ENCODE data around the gene NOX3. TPM values are rescaled to one million over a fixed set of nuclear protein-coding genes. Genes with fewer than 3 reads are reported as not detected.
A peak's percentile ranks its signal among the peaks of the same experiment; 100 is the strongest.
"Not testable (repeated sequence)": the region's sequence is repeated elsewhere in the genome, so short reads cannot be mapped to it uniquely, and the experiment has no call there.

Gene NOX3
- total RNA-seq, 1 donor from 2014 or later = not detected

- H3K4me3 Mint-ChIP-seq (ENCODE audit: unreplicated experiment) = no peak overlapping the region
- peaks cover 34% of the 10 kb centered on the region for H3K9me3 Mint-ChIP-seq (ENCODE audit: unreplicated experiment)
- H3K27ac Mint-ChIP-seq (ENCODE audit: unreplicated experiment) = no peak overlapping the region
- H3K27me3 Mint-ChIP-seq (ENCODE audit: unreplicated experiment) = no peaks in the 10 kb centered on the region
- peaks cover 3% of the 10 kb centered on the region for H3K36me3 Mint-ChIP-seq (ENCODE audit: unreplicated experiment)
- DNase-seq (ENCODE audit: extremely low spot score, unreplicated experiment) = no peak
- TF ChIP-seq, protein P1, sequence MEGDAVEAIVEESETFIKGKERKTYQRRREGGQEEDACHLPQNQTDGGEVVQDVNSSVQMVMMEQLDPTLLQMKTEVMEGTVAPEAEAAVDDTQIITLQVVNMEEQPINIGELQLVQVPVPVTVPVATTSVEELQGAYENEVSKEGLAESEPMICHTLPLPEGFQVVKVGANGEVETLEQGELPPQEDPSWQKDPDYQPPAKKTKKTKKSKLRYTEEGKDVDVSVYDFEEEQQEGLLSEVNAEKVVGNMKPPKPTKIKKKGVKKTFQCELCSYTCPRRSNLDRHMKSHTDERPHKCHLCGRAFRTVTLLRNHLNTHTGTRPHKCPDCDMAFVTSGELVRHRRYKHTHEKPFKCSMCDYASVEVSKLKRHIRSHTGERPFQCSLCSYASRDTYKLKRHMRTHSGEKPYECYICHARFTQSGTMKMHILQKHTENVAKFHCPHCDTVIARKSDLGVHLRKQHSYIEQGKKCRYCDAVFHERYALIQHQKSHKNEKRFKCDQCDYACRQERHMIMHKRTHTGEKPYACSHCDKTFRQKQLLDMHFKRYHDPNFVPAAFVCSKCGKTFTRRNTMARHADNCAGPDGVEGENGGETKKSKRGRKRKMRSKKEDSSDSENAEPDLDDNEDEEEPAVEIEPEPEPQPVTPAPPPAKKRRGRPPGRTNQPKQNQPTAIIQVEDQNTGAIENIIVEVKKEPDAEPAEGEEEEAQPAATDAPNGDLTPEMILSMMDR (IDR thresholded peaks at IDR 0.05) = no peak
- H3K4me1 Mint-ChIP-seq (ENCODE audit: unreplicated experiment) = peaks cover 7% of the 10 kb centered on the region
Observed at GRCh38 chr6:155466539-155466938, 10.9 kb upstream of the NOX3 start.

DNA sequence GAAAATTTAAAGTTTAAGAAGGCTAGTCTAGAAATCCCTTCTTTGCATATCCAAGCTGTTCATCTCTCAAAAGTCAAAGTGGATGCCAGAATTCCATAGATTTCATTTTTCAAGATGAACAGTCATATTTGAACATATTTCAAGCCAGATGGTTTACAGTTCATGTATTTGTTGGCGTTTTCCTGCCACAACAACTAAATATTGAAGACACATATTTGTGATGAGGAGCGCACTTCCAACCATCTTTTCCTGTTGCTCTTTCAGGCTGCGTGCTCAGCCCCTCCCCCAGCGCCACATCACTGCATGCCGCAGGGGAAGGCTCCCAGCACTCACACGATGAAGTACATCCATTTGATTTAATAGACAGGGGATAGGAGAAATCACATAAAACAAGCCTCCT is 5.9 kb upstream of the NOX3 start:
- TF ChIP-seq, protein P1 (IDR thresholded peaks at IDR 0.05) = no peak
- Mint-ChIP-seq H3K36me3 (ENCODE audit: unreplicated experiment) (no peaks in the 10 kb centered on the region), H3K27me3 (ENCODE audit: unreplicated experiment) (peaks cover 7% of the 10 kb centered on the region)

DNA sequence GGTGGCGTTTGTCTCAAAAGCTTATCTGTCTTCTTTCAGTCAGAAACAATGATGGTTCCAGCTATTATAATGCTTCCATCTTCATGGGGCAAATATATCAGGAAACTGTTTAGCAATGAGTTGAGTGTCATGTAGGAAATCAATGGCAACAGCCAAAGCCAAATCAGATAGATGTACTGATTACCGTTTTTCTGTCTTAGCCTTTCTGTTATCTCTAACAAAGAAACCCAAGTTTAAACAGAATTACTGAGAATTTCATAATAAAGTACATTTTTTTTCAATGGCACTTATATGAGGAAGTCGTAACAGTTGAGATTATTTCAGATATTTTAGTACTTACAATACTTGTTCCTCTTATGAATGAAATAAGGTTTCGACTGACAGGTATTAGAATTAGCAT is 1.2 kb downstream of the NOX3 start:
- no peaks in the 10 kb centered on the region for H3K9me3 Mint-ChIP-seq (ENCODE audit: unreplicated experiment)

More for the DNA sequence above, 5.9 kb upstream of the NOX3 start:
- Mint-ChIP-seq H3K4me1 (ENCODE audit: unreplicated experiment) (peaks cover 11% of the 10 kb centered on the region), H3K27ac (ENCODE audit: unreplicated experiment) (no peak overlapping the region), H3K4me3 (ENCODE audit: unreplicated experiment) (peak overlapping the region; percentile 36), H3K9me3 (ENCODE audit: unreplicated experiment) (peaks cover 16% of the 10 kb centered on the region)
- no peak for DNase-seq (ENCODE audit: extremely low spot score, unreplicated experiment)

GRCh38 chr6:155454008-155454407 is 1.6 kb downstream of the NOX3 start:
- TF ChIP-seq, protein P1 (IDR thresholded peaks at IDR 0.05) = no peak
- Mint-ChIP-seq H3K4me3 (ENCODE audit: unreplicated experiment) (no peak overlapping the region), H3K9me3 (ENCODE audit: unreplicated experiment) (no peaks in the 10 kb centered on the region), H3K27me3 (ENCODE audit: unreplicated experiment) (peaks cover 9% of the 10 kb centered on the region), H3K4me1 (ENCODE audit: unreplicated experiment) (no peaks in the 10 kb centered on the region), H3K27ac (ENCODE audit: unreplicated experiment) (no peak overlapping the region), H3K36me3 (ENCODE audit: unreplicated experiment) (no peaks in the 10 kb centered on the region)
- no peak for DNase-seq (ENCODE audit: extremely low spot score, unreplicated experiment)

More for the DNA sequence above, 1.2 kb downstream of the NOX3 start:
- Mint-ChIP-seq H3K27me3 (ENCODE audit: unreplicated experiment) (peaks cover 7% of the 10 kb centered on the region), H3K4me1 (ENCODE audit: unreplicated experiment) (no peaks in the 10 kb centered on the region), H3K4me3 (ENCODE audit: unreplicated experiment) (no peak overlapping the region), H3K36me3 (ENCODE audit: unreplicated experiment) (no peaks in the 10 kb centered on the region), H3K27ac (ENCODE audit: unreplicated experiment) (no peak overlapping the region)
- no peak for DNase-seq (ENCODE audit: extremely low spot score, unreplicated experiment)
- TF ChIP-seq, protein P1 (IDR thresholded peaks at IDR 0.05) = no peak

DNA sequence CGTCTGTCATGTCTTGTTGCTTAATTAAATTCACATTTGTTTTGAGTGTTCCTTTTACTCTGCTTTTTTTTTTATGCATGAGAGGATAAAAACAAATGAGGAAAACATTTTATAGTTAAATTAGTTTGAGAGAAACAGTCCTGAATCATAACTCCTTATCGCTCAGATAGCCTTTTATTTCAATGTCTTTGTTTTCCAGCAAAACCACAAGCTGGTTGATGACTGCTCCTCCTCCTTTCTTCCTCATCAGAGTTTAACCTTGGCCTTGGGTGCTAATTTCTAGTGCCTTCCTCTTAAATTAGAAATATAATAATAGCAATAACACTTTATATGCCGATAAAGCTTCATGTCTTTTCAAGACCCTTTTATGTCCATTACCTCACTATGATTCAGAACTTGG is 3.1 kb downstream of the NOX3 start:
- H3K27ac Mint-ChIP-seq (ENCODE audit: unreplicated experiment) = no peak overlapping the region
- H3K36me3 Mint-ChIP-seq (ENCODE audit: unreplicated experiment) = no peaks in the 10 kb centered on the region
- no peak overlapping the region for H3K4me3 Mint-ChIP-seq (ENCODE audit: unreplicated experiment)
- no peak for DNase-seq (ENCODE audit: extremely low spot score, unreplicated experiment)
- H3K4me1 Mint-ChIP-seq (ENCODE audit: unreplicated experiment) = no peaks in the 10 kb centered on the region
- peaks cover 2% of the 10 kb centered on the region for H3K27me3 Mint-ChIP-seq (ENCODE audit: unreplicated experiment)
- TF ChIP-seq, protein P1 (IDR thresholded peaks at IDR 0.05) = no peak
- no peaks in the 10 kb centered on the region for H3K9me3 Mint-ChIP-seq (ENCODE audit: unreplicated experiment)

- not testable (repeated sequence) for H3K27ac Mint-ChIP-seq (ENCODE audit: unreplicated experiment); H3K4me1 Mint-ChIP-seq (ENCODE audit: unreplicated experiment); H3K27me3 Mint-ChIP-seq (ENCODE audit: unreplicated experiment); H3K36me3 Mint-ChIP-seq (ENCODE audit: unreplicated experiment); H3K4me3 Mint-ChIP-seq (ENCODE audit: unreplicated experiment); DNase-seq (ENCODE audit: extremely low spot score, unreplicated experiment); H3K9me3 Mint-ChIP-seq (ENCODE audit: unreplicated experiment)
Observed at GRCh38 chr6:155451530-155451929, 4.1 kb downstream of the NOX3 start.
